Left ventricle myocardium inferior (tissue), 1 donor: ENCODE results near the gene SLC25A26. TPM values are rescaled to one million over a fixed set of nuclear protein-coding genes. Genes with fewer than 3 reads are reported as not detected.
"Not testable (repeated sequence)": the region's sequence is repeated elsewhere in the genome, so short reads cannot be mapped to it uniquely, and the experiment has no call there.

Experiments used
- DNase-seq: peaks from one replicate; pipeline ENCODE4 v3.0.0-alpha.2; 2020
- H3K27ac ChIP-seq: fragments of 200-600 bp; replicated peaks from 2 replicates; pipeline ENCODE4 v1.8.0; 2021
- H3K27me3 ChIP-seq: fragments of 200-600 bp; 2 replicates; pipeline ENCODE4 v1.8.0; 2021; ENCODE audit warnings: low read depth
- H3K36me3 ChIP-seq: fragments of 200-600 bp; 2 replicates; pipeline ENCODE4 v1.8.0; 2021
- H3K4me1 ChIP-seq: fragments of 200-600 bp; 2 replicates; pipeline ENCODE4 v1.8.0; 2021
- H3K4me3 ChIP-seq: fragments of 200-600 bp; 2 replicates; pipeline ENCODE4 v1.8.0; 2021; ENCODE audit warnings: mild to moderate bottlenecking, moderate library complexity
- H3K9me3 ChIP-seq: fragments of 200-600 bp; replicated peaks from 2 replicates; pipeline ENCODE4 v1.8.0; 2021
- intact Hi-C: fragments of 100-400 bp; cut with micrococcal nuclease; formaldehyde crosslinking; loops from one replicate; pipeline ENCODE4 v1.11.0; 2022
- total RNA-seq: library from RNA; stranded (reverse); fragmentation: NEBNext Ultra II Directional; extraction: Animal tissue kit (Norgen Biotek cat#: 25700); gene quantifications from one replicate; pipeline ENCODE4 v1.2.1, GENCODE V29; 2021
- TF ChIP-seq, protein P1 (sequence below): fragments of 200-600 bp; IDR thresholded peaks from 2 replicates; pipeline ENCODE4 v1.8.0; 2021; ENCODE audit warnings: antibody characterized with exemption, mild to moderate bottlenecking, borderline replicate concordance
- donor health status: DM: no; HTN: yes; CAD: no; lungs with severe emphysema.

Gene SLC25A26
- total RNA-seq, 1 donor from 2014 or later: 40.7 TPM

GRCh38 chr3:66302288-66302687 lies 81.5 kb downstream of the SLC25A26 start:
- Histone ChIP-seq H3K27me3 (no peaks in the 10 kb centered on the region), H3K9me3 (no peaks in the 10 kb centered on the region), H3K27ac (peak overlapping the region; percentile 1), H3K4me1 (peaks cover 16% of the 10 kb centered on the region), H3K36me3 (no peaks in the 10 kb centered on the region), H3K4me3 (no peak overlapping the region)
- intact Hi-C loops: no loop called here
- TF ChIP-seq, protein P1, sequence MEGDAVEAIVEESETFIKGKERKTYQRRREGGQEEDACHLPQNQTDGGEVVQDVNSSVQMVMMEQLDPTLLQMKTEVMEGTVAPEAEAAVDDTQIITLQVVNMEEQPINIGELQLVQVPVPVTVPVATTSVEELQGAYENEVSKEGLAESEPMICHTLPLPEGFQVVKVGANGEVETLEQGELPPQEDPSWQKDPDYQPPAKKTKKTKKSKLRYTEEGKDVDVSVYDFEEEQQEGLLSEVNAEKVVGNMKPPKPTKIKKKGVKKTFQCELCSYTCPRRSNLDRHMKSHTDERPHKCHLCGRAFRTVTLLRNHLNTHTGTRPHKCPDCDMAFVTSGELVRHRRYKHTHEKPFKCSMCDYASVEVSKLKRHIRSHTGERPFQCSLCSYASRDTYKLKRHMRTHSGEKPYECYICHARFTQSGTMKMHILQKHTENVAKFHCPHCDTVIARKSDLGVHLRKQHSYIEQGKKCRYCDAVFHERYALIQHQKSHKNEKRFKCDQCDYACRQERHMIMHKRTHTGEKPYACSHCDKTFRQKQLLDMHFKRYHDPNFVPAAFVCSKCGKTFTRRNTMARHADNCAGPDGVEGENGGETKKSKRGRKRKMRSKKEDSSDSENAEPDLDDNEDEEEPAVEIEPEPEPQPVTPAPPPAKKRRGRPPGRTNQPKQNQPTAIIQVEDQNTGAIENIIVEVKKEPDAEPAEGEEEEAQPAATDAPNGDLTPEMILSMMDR: no peak
- no peak for DNase-seq

DNA sequence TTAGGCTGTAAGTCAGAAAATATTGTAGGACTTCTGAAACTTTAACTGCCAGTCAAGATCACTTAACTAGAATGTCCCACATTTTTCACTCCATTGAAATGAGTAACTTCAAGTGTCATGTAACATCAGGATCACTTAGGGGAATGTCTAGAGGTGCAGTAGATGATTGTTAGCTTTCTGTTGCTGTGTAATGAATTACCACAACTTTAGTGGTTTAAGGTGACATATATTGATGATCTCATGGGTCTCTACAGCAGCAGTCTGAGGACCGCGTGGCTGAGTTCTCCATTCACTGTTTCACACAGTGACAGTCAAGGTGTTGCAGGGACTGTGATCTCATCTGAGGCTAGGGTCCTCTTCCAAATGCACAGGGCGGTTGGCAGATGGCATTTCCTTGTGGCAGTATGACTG lies 82.7 kb downstream of the SLC25A26 start:
- no peak overlapping the region for H3K4me3 ChIP-seq
- H3K4me1 ChIP-seq: peaks cover 4% of the 10 kb centered on the region
- no peak overlapping the region for H3K27ac ChIP-seq
- intact Hi-C loops: no loop called here
- H3K27me3 ChIP-seq: no peaks in the 10 kb centered on the region
- H3K36me3 ChIP-seq: no peaks in the 10 kb centered on the region
- H3K9me3 ChIP-seq: no peaks in the 10 kb centered on the region
- DNase-seq: no peak
- TF ChIP-seq, protein P1: no peak

GRCh38 chr3:66304293-66304692 lies 83.5 kb downstream of the SLC25A26 start:
- Histone ChIP-seq H3K4me1 (no peaks in the 10 kb centered on the region), H3K9me3 (no peaks in the 10 kb centered on the region), H3K36me3 (no peaks in the 10 kb centered on the region), H3K27me3 (no peaks in the 10 kb centered on the region), H3K27ac (no peak overlapping the region), H3K4me3 (no peak overlapping the region)
- no peak for DNase-seq
- intact Hi-C loops: no loop called here
- TF ChIP-seq, protein P1: no peak

DNA sequence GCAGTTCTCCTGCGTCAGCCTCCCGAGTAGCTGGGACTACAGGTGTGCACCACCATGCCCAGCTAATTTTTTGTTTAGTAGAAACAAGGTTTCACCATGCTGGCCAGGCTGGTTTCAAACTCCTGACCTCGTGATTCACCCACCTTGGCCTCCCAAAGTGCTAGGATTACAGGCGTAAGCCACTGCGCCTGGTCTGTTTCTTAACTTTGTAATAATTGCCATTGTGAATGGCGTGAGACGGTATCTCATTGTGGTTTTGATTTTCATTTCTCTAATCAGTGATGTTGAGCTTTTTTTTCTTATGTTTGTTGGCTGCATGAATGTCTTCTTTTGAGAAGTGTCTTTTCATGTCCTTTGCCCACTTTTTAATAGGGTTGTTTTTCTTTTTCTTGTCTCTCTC lies 85.3 kb downstream of the SLC25A26 start:
- DNase-seq, H3K4me1 ChIP-seq, H3K36me3 ChIP-seq, H3K4me3 ChIP-seq, H3K27ac ChIP-seq, intact Hi-C loops, H3K27me3 ChIP-seq: not testable (repeated sequence)
- H3K9me3 ChIP-seq: peaks cover 14% of the 10 kb centered on the region

DNA sequence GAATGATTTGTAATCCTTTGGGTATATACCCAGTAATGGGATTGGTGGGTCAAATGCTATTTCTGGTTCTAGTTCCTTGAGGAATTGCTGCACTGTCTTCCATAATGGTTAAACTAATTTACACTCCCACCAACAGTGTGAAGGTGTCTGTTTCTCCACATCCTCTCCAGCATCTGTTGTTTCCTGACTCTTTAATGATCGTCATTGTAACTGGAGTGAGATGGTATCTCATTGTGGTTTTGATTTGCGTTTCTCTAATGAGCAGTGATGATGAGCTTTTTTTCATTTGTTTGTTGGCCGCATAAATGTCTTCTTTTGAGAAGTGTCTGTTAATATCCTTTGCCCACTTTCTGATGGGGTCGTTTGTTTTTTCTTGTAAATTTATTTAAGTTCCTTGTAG lies 86.2 kb downstream of the SLC25A26 start:
- intact Hi-C loops, H3K4me1 ChIP-seq, DNase-seq, H3K27me3 ChIP-seq, H3K4me3 ChIP-seq, H3K36me3 ChIP-seq, H3K27ac ChIP-seq: not testable (repeated sequence)
- H3K9me3 ChIP-seq: peaks cover 18% of the 10 kb centered on the region

DNA sequence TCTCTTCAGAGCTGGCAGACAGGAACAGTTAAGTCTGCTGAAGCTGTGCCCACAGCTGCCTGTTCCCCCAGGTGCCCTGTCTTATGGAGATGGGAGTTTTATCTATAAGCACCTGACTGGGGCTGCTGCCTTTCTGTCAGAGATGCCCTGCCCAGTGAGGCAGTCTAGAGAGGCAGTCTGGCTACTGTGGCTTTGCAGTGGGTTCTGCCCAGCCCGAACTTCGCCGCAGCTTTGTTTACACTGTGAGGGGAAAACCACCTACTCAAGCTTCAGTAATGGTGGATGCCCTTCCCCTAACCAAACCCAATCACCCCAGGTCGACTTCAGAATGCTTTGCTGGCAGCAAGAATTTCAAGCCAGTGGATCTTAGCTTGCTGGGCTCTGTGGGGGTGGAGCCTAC lies 91.2 kb downstream of the SLC25A26 start:
- peaks cover 40% of the 10 kb centered on the region for H3K9me3 ChIP-seq
- TF ChIP-seq, protein P1: no peak
- no peak for DNase-seq

GRCh38 chr3:66314455-66314854 lies 93.7 kb downstream of the SLC25A26 start:
- Histone ChIP-seq H3K36me3 (no peaks in the 10 kb centered on the region), H3K4me1 (peaks cover 23% of the 10 kb centered on the region), H3K9me3 (peaks cover 40% of the 10 kb centered on the region), H3K27ac (peak overlapping the region; percentile 2), H3K4me3 (no peak overlapping the region), H3K27me3 (no peaks in the 10 kb centered on the region)
- TF ChIP-seq, protein P1: no peak
- intact Hi-C loops: no loop called here
- no peak for DNase-seq

More for the DNA sequence above, 91.2 kb downstream of the SLC25A26 start:
- H3K4me1 ChIP-seq: peaks cover 12% of the 10 kb centered on the region
- intact Hi-C loops: no loop called here
- no peaks in the 10 kb centered on the region for H3K36me3 ChIP-seq
- no peak overlapping the region for H3K27ac ChIP-seq
- no peaks in the 10 kb centered on the region for H3K27me3 ChIP-seq
- H3K4me3 ChIP-seq: no peak overlapping the region
